HCT116 (cell line): ENCODE measurements around the gene PSMB9. TPM values are rescaled to one million over a fixed set of nuclear protein-coding genes. Genes with fewer than 3 reads are reported as not detected.
A peak's percentile ranks its signal among the peaks of the same experiment; 100 is the strongest.

Experiments
- ATAC-seq: fragments of 200-7000 bp; cut with Tn5 transposase; 2 replicates; pipeline ENCODE4 v1.9.1; 2020; ENCODE audit warnings: mild to moderate bottlenecking, moderate library complexity
- BruUV-seq: library from RNA; stranded (reverse); fragments of 400-500 nt; replicated peaks from 2 replicates; lab custom pipeline; 2021; lab: Mats Ljungman, UMichigan
- CTCF ChIA-PET: fragments of 300-600 bp; sonication (Branson Sonifier 250); formaldehyde crosslinking; loops from one replicate; lab custom pipeline; 2021; ENCODE audit warnings: antibody characterized with exemption; lab: Charles Lee
- POLR2A ChIA-PET: fragments of 300-600, 350-600 bp; sonication (Branson Sonifier 250); formaldehyde crosslinking; loops from one replicate; lab custom pipeline; 2021; ENCODE audit warnings: antibody characterized with exemption; lab: Charles Lee
- RAD21 ChIA-PET, 2 experiments: fragments of 300-600 bp; sonication (Branson Sonifier 250); formaldehyde crosslinking; loops; one replicate each; lab custom pipeline; 2023; ENCODE audit warnings: low total read pairs in 2 of 2; ENCODE audit not compliant: uncharacterized antibody in 2 of 2, unreplicated experiment in 2 of 2, low non-redundant PET in 1 of 2; lab: Charles Lee
- DNase-seq: peaks from one replicate; pipeline ENCODE4 v3.0.0-alpha.2; 2010; ENCODE audit warnings: low read depth, low spot score
- H2AFZ ChIP-seq: fragments of 200-600 bp; shearing (Covaris generic), sonication (generic); 2 replicates; pipeline ENCODE4 v1.6.1; 2017; ENCODE audit warnings: low read depth, mixed run types, mixed read lengths, antibody characterized with exemption, low read length; ENCODE audit not compliant: poor library complexity, severe bottlenecking
- H3K27ac ChIP-seq: 2 replicates; pipeline ENCODE4 v1.5.1; 2012; ENCODE audit warnings: low read depth, low read length
- H3K27me3 ChIP-seq: fragments of 200-600 bp; sonication (generic); 2 replicates; pipeline ENCODE4 v1.6.1; 2016; ENCODE audit warnings: mixed run types, low read length, mixed read lengths; ENCODE audit not compliant: insufficient read depth
- H3K36me3 ChIP-seq, 2 experiments: fragments of 200-500 bp in 1 of 2; fragments of 200-600 bp in 1 of 2; sonication (Bioruptor generic) in 1 of 2; sonication (generic) in 1 of 2; 2 replicates each; pipeline versions ENCODE4 v1.5.1 to v1.6.1; 2014 to 2016; ENCODE audit warnings: low read length in 2 of 2, inconsistent platforms in 1 of 2, mixed read lengths in 1 of 2, mixed run types in 1 of 2; ENCODE audit not compliant: insufficient read depth in 2 of 2, control insufficient read depth in 1 of 2
- H3K4me1 ChIP-seq, 2 experiments: fragments of 200-600 bp in 1 of 2; sonication (generic) in 1 of 2; 2 replicates each; pipeline versions ENCODE4 v1.5.1 to v1.6.1; 2012 to 2017; ENCODE audit warnings: low read length in 2 of 2, inconsistent platforms in 1 of 2, mild to moderate bottlenecking in 1 of 2, mixed read lengths in 1 of 2, mixed run types in 1 of 2, moderate library complexity in 1 of 2; ENCODE audit not compliant: insufficient read depth in 2 of 2, control insufficient read depth in 1 of 2
- H3K4me2 ChIP-seq: fragments of 200-600 bp; sonication (generic); 2 replicates; pipeline ENCODE4 v1.6.1; 2017; ENCODE audit warnings: mixed run types, low read length, mixed read lengths
- H3K4me3 ChIP-seq, 2 experiments: fragments of 200-600 bp in 1 of 2; sonication (generic) in 1 of 2; replicated peaks in 1 of 2; 2 replicates each; pipeline ENCODE4 v1.5.1; 2011 to 2016; ENCODE audit warnings: low read length in 2 of 2, control low read depth in 1 of 2, low read depth in 1 of 2, mild to moderate bottlenecking in 1 of 2, mixed read lengths in 1 of 2, mixed run types in 1 of 2
- H3K79me2 ChIP-seq: fragments of 200-600 bp; sonication (generic); 2 replicates; pipeline ENCODE4 v1.6.1; 2017; ENCODE audit warnings: mild to moderate bottlenecking, mixed run types, low read length, moderate library complexity, mixed read lengths; ENCODE audit not compliant: insufficient read depth
- H3K9ac ChIP-seq: fragments of 200-600 bp; sonication (generic); 2 replicates; pipeline ENCODE4 v1.6.1; 2016; ENCODE audit warnings: low read length, mixed read lengths
- H3K9me2 ChIP-seq: fragments of 200-600 bp; sonication (generic), shearing (Covaris generic); 2 replicates; pipeline ENCODE4 v1.6.1; 2017; ENCODE audit warnings: mixed run types, mild to moderate bottlenecking, moderate library complexity; ENCODE audit not compliant: insufficient read depth
- H3K9me3 ChIP-seq, 2 experiments: fragments of 200-500 bp in 1 of 2; fragments of 200-600 bp in 1 of 2; sonication (Bioruptor generic) in 1 of 2; sonication (generic) in 1 of 2; 2 replicates each; pipeline ENCODE4 v1.6.1; 2014 to 2017; ENCODE audit warnings: low read length in 2 of 2, mixed read lengths in 2 of 2, inconsistent platforms in 1 of 2, low read depth in 1 of 2, mild to moderate bottlenecking in 1 of 2, mixed run types in 1 of 2, moderate library complexity in 1 of 2; ENCODE audit not compliant: control insufficient read depth in 1 of 2, insufficient read depth in 1 of 2
- H4K20me1 ChIP-seq: fragments of 200-600 bp; sonication (generic), shearing (Covaris generic); 2 replicates; pipeline ENCODE4 v1.6.1; 2017; ENCODE audit warnings: mixed run types, mild to moderate bottlenecking, moderate library complexity; ENCODE audit not compliant: insufficient read depth
- ATF3 ChIP-seq: IDR thresholded peaks from 2 replicates; pipeline ENCODE4 v1.6.1; 2012
- CEBPB ChIP-seq: IDR thresholded peaks from 2 replicates; pipeline ENCODE4 v1.6.1; 2012; ENCODE audit warnings: low read depth
- CTCF ChIP-seq, 3 experiments: fragments of 200-600 bp in 1 of 3; sonication (generic) in 1 of 3; IDR thresholded peaks in 2 of 3; conservative IDR thresholded peaks in 1 of 3; 2 replicates each; pipeline ENCODE4 v1.5.1; 2012 to 2017; ENCODE audit warnings: low read depth in 2 of 3, low read length in 2 of 3, antibody characterized with exemption in 1 of 3, borderline replicate concordance in 1 of 3, control low read depth in 1 of 3, mild to moderate bottlenecking in 1 of 3, mixed read lengths in 1 of 3, mixed run types in 1 of 3, moderate library complexity in 1 of 3; ENCODE audit not compliant: insufficient read depth in 1 of 3
- POLR2A ChIP-seq: IDR thresholded peaks from 2 replicates; pipeline ENCODE4 v1.7.0; 2011; ENCODE audit warnings: borderline replicate concordance; ENCODE audit not compliant: insufficient read depth, insufficient read length; ENCODE audit errors: extremely low read depth
- POLR2AphosphoS5 ChIP-seq: IDR thresholded peaks from 2 replicates; pipeline ENCODE4 v1.6.1; 2011; ENCODE audit warnings: mild to moderate bottlenecking, low read depth, low read length, moderate library complexity
- RAD21 ChIP-seq: IDR thresholded peaks from 2 replicates; pipeline ENCODE4 v1.6.1; 2012; ENCODE audit warnings: low read depth, mild to moderate bottlenecking
- TCF7L2 ChIP-seq: IDR thresholded peaks from 2 replicates; pipeline ENCODE4 v1.7.0; 2011; ENCODE audit warnings: borderline replicate concordance, inconsistent platforms; ENCODE audit not compliant: insufficient read depth, insufficient read length; ENCODE audit errors: extremely low read depth
- YY1 ChIP-seq: IDR thresholded peaks from 2 replicates; pipeline ENCODE4 v1.6.1; 2011; ENCODE audit warnings: low read length, low read depth, moderate library complexity, mild to moderate bottlenecking; ENCODE audit not compliant: insufficient replicate concordance; ENCODE audit errors: extremely low read depth
- ZFX ChIP-seq: fragments of 450-650 bp; IDR thresholded peaks from 2 replicates; pipeline ENCODE4 v1.6.1; 2017
- ZNF274 ChIP-seq: fragments of 200-500 bp; sonication (Bioruptor generic); IDR thresholded peaks from 2 replicates; pipeline ENCODE4 v1.6.1; 2014; ENCODE audit warnings: mild to moderate bottlenecking, low read depth, low read length, inconsistent platforms
- intact Hi-C: fragments of 100-400 bp; cut with micrococcal nuclease; formaldehyde crosslinking; loops from 2 replicates; pipeline ENCODE4 v1.10.0; 2022
- total RNA-seq: library from RNA; stranded (reverse); gene quantifications from one replicate; pipeline ENCODE4 v1.2.1, GENCODE V29; 2021; ENCODE audit not compliant: unreplicated experiment
- TF ChIP-seq, protein P1 (sequence below): IDR thresholded peaks from 2 replicates; pipeline ENCODE4 v1.6.1; 2012

The PSMB9 gene
- total RNA-seq, 1 experiment from 2014 or later: 8.1 TPM

DNA sequence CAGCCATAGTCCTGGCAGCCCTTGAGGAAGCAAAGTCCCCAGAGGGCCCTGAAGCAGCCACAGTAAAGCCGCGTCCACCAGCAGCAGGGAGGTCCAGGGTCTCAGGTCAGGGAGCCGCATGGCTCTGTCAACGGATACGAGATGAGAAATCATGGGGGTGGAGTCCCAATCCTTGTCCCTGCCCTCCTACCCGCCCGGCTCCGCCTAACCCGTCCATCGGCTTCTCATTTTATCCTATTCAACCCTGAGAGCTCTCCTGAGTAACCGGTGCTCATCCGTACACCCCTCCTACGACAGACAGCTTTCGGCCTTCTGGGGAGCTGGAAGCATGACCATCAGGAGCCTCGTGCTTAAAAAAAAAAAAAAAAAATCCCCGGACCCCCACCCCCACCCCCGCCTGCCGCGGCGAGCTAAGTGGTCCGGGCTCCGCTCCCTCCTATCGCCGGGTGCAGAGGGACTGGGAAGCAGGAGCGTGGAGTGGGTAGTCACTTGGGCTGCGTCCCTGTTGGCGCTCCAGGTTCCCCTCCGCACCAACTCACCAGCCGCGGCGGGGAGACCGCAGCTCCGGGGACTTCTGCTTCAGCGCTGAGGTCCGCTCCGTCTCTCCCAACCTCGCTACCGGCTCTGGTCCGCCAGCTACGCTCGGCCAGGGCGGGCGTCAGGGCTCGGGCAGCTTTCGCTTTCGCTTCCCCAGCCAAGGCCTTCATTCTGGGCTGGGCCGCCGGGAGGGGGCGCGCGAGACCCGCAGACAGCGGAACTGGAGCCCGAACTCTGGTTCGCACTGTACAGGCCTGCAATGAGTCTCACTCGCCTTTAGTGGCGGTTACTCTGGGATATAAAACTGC lies 15.7 kb upstream of the PSMB9 start, which contains the start of gene TAP2:
Gene TAP2, minus strand, starts transcription at position 626 of the 845 bp plus-strand sequence. Its CDS starts 506 bp downstream, at position 120.
- POLR2A ChIA-PET: interaction anchor here (0.7 to 3.0 kb wide), 12 partner anchors 11 to 147 kb away, joined by 3 to 23 read pairs (median 6); partner anchors contain the start of genes PSMB9 and TAP1

More for the DNA sequence above, 15.7 kb upstream of the PSMB9 start, which contains the start of gene TAP2:
- peak; percentile 75 for TF ChIP-seq POLR2AphosphoS5
- no peak for TF ChIP-seq ZNF274
- no peak for TF ChIP-seq CEBPB
- no peak for TF ChIP-seq ATF3
- peak; percentile 88 to 96 (median 91) for TF ChIP-seq CTCF (IDR thresholded peaks at IDR 0.05 in 2 of 3, conservative IDR thresholded peaks at IDR 0.05 in 1 of 3; ENCODE audit: borderline replicate concordance in 1 of 3, insufficient read depth in 1 of 3, low read depth in 2 of 3, low read length in 2 of 3)
- peak; percentile 18 for TF ChIP-seq TCF7L2
- TF ChIP-seq, protein P1, sequence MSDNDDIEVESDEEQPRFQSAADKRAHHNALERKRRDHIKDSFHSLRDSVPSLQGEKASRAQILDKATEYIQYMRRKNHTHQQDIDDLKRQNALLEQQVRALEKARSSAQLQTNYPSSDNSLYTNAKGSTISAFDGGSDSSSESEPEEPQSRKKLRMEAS: peak; percentile 76
- peak; percentile 97 for TF ChIP-seq RAD21
- TF ChIP-seq POLR2A: peak; percentile 84
- TF ChIP-seq YY1: peak; percentile 50
- TF ChIP-seq ZFX: peak; percentile 36; the same call in 1 of the 2 replicates
- Histone ChIP-seq H3K79me2 (peaks cover 9% of the 10 kb centered on the region; the same call in 1 of the 2 replicates), H3K9me3 (no peaks in the 10 kb centered on the region), H3K9me2 (no peaks in the 10 kb centered on the region), H3K9ac (peak within 1 kb of the TSS; percentile 92), H3K27me3 (no peaks in the 10 kb centered on the region), H3K4me3 (peak within 1 kb of the TSS; percentile 83 to 84), H3K36me3 (peaks cover 0 to 17% of the 10 kb centered on the region in 2 experiments; a peak in 2 of 4 replicates), H3K27ac (peak within 1 kb of the TSS; percentile 81), H3K4me1 (peaks cover 6 to 20% of the 10 kb centered on the region in 2 experiments; a peak in 3 of 4 replicates), H2AFZ (no peak within 1 kb of the TSS), H4K20me1 (no peaks in the 10 kb centered on the region), H3K4me2 (peak within 1 kb of the TSS; percentile 98)
- TSS peak; percentile 52 for BruUV-seq
- RAD21 ChIA-PET: interaction anchor here (0.7 to 2.5 kb wide), 16 partner anchors 13 to 593 kb away, joined by 3 to 36 read pairs (median 4); partner anchors contain the start of genes PSMB9 (in 2 of the 2) and TAP1 (in 2 of the 2)
- DNase-seq (peak; percentile 79), ATAC-seq (peak; percentile 92)
- CTCF ChIA-PET: interaction anchor here (0.6 to 3.5 kb wide), 33 partner anchors 11 to 1024 kb away, joined by 3 to 189 read pairs (median 4); partner anchors contain the start of genes HLA-DMA, HLA-DOB, PSMB9 and TAP1
- intact Hi-C loops: loop anchor here (1.0 to 5.0 kb wide), 3 partner anchors 16 to 109 kb away; partner anchors contain the start of gene PSMB9
